NB4 (cell line): Measurements from ENCODE around the gene MYO1E.

Experiments
- CTCF ChIP-seq: IDR thresholded peaks from one replicate; pipeline ENCODE4 v1.5.1; 2012; ENCODE audit warnings: low read depth, low read length
- POLR2A ChIP-seq: IDR thresholded peaks from 2 replicates; pipeline ENCODE4 v1.6.1; 2011; ENCODE audit warnings: mild to moderate bottlenecking; ENCODE audit not compliant: insufficient read length; ENCODE audit errors: extremely low read depth

DNA sequence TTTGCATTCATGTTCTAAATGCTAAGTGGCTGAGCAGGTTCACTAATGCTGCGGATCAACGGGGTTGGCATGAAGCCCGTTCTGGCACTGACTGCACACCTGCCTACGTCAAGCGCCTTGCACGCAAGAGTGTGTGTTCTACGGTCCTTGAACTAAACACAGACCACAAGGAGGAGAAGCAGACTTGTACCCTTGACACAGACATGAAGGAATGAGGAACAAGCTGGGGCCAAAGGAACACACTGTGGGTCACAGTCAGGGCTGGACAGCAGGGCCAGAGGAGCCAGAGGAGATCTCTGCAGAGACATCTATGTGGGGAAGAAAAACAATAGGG is 214.0 kb downstream of the MYO1E start:
- TF ChIP-seq CTCF: no peak
- TF ChIP-seq POLR2A: no peak
